Embryonic facial prominence (tissue), 1 donor: ENCODE data around the gene GRM4.

Experiments
- DNase-seq: peaks from one replicate; pipeline ENCODE4 v3.0.0-alpha.2; 2016; ENCODE audit errors: extremely low spot score

The GRM4 gene

DNA sequence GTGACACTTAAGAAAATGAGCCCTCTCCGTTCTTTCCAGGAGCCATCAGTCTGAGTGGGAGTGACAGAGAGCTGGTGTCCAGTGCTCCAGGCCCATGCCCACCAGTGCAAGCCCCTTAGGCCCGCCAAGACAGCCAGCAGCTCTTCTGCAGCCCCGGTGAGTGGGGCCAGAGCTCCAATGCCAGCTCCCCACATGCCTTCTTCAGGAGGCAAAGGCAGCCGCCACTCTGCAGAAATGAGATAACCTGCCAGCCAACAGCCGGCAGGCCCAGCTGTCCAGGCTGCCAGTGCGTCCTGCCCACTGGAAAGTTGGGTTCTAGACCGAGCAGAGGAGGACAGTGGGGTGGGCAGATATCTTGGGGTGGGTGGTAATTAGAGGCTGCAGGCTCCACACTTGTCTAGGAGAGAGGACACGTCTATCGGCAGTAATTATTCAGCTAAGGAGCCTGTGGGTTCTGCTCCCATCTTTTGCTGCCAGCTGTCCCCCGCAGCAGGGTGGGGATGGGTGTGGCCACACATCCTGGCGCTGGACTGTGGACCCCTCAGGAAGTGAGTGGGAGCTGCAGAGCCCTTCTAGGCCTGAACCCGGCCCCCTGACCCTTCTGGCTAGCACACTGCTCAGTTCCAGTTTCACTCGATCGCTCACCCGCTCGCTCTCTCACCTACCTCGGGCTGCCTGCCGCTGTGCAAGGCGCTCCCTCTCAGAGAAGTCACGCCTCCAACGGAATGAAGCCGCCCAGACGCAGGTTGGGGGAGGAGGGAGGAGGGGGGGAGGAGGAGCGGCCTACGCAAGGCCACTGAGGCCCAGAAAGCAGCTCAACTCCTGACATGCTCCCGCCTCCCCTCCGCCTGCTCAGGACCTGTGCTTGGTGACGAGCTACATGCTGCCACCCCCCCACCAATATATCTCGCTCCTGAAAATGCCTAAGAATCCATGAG, 3.6 kb downstream of the GRM4 start:
- no peak for DNase-seq

DNA sequence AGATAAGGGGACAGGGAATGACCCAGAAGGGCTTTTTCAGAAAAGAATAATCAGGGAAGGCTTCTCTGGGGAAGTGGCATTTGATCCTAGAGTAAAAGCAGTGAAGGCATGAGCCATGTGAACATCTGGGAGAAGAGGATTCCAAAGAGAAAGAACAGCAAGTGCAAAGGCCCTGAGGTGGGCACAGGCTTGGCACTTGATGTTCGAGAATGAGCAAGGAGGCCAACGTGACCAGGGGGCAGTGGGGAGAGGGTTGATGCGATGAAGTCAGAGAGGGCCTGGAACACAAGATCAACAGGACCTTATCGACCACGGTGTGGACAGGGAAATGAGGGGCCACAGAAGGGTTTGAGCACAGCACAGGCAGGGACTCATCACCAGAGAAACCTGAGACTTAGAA, 5.8 kb downstream of the GRM4 start:
- DNase-seq, result no peak

GRCh38 chr6:34138914-34139510, 6.9 kb downstream of the GRM4 start:
- DNase-seq, result no peak

GRCh38 chr6:34138191-34138590, 7.7 kb downstream of the GRM4 start:
- DNase-seq, result no peak

- no peak for DNase-seq
Observed at GRCh38 chr6:34135541-34135940, 10.3 kb downstream of the GRM4 start.

- no peak for DNase-seq
Observed at GRCh38 chr6:34132486-34133185, 13.3 kb downstream of the GRM4 start.

DNA sequence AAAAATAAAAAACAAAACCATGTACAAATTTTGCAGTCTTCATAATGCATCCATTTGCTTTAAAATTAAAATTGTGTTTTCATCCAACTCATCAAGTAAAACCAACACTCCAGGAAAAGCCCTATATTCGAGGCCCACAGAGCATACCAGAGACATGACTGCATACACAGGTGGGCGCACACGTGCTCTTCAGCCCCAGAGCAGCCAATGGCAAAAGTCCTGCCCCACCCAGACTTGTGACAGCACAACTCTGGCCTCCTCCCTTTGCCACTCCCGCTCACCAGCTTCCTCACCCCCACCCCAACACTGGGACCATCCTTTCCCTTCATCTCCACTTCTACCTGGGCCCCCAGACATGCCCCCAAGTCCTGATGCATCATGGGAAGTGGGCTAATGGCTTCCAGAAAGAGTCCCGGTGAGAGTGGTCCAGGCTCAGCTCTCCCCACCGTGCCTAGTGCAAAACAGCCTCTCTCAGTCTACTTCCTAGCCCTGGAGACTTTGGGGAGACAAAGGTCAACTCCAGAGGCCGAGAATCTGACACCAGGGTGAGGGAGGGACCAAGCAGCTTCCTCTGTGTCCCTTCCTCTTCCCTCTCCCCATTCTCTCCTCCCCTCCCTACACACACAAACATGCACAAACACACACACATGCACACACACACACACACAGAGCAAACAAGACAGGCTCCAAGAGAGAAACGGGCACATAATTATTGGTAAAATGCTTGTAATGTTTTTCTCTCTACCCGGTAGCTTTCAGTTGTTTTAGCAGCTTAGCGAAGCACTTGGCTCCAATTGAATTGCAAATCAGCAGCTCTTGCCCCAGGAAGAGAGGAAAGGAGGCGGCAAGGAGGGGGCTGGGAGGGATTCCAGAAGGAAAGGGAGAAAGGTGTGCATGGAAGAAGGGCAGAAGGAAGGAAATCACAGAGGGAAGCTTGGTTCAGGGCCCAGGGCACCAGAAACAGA, 14.3 kb downstream of the GRM4 start:
- DNase-seq, result no peak

DNA sequence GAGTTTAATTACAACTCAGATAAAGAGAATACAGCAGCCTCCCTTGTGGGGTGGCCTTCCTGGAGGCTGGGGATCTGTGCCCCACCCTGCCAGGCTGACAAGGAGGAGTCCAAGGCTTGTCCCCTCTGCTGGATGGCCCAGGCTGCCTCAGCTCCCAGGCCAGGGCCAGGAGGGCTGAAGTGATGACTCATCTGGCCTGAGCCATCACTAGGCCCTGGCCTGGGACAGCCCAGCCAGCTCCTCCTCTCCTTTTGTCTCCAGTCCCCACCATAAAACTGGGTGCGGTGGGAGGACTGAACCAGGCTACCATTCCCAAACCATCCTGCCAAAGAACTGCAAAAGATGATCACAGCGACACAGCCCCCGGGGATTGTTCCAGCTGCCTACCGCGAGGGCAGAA, 15.0 kb downstream of the GRM4 start:
- DNase-seq, result no peak

- DNase-seq, result no peak
Observed at GRCh38 chr6:34129753-34130152, 16.1 kb downstream of the GRM4 start.

DNA sequence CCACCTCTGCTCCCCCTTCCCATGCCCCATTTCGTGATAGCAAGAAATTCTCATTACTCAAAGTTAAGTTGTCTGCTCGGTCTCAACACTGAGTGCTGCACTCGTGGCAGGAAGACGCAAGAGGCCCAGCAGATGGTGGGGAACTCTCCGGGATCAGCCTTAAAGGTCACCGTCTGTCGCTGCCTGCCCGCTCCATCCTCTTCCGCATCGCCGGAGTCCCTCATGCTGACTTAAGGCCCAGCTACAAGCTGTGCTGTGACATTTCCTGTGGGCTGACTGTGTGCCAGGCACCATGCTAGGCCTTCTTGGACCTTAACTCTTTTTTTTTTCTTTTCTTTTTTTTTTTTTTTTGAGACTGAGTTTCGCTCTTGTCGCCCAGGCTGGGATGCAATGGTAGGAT, 17.8 kb downstream of the GRM4 start:
- no peak for DNase-seq

DNA sequence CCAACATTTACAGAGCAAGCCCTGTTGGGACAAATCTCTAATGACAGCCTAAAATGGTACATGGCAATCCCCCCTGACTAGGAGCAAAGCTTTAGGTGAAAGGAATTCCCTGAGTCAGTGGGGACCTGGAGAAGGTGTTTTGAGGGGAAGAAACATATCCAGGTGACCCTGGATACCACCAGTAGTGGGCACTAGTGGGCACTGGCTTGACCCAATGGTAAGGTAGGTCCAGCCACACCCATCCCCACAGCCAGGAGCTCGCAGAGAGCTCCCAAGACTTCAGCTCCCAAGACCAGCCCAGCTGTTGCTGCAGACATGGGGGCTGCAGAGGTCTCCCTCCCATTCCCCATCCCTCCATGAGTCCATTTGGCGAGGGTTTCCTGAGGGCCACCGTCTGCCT, 19.5 kb downstream of the GRM4 start:
- DNase-seq, result no peak

GRCh38 chr6:34125939-34126338, 19.9 kb downstream of the GRM4 start:
- DNase-seq, result no peak

DNA sequence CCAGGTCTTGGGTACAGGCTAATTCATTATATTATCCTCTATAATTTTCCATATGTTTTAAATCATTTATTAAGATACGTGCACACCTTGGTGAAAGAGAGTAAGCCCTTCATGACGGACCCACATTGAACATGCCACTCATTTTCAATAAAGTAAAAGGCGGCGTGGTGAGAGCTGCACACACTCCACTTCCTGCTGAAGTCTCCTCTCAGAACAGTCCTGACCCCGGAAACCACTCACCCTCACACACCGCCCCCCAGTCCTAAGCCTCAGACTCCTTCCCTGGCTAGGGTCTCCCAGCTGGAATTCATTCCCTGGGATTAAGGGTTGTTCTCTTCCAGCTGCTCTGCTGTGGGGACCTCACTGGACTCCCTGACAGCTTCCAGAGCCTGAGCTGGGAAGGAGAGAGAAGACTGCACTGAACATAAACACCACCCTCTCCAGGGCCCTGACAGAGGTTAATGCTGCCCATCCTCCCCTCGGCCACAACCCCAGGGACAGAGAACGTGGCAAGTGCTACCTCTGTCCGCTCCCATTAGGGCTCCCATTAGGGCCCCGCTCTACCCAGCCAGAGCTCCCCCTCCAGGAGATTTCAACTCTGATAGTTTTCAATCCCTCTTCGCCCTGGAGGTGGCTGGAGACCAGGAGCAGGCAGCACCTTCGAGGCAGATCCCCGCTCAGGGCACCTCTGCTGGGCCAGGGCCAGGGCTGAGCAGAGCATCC, 24.8 kb downstream of the GRM4 start:
- no peak for DNase-seq

DNA sequence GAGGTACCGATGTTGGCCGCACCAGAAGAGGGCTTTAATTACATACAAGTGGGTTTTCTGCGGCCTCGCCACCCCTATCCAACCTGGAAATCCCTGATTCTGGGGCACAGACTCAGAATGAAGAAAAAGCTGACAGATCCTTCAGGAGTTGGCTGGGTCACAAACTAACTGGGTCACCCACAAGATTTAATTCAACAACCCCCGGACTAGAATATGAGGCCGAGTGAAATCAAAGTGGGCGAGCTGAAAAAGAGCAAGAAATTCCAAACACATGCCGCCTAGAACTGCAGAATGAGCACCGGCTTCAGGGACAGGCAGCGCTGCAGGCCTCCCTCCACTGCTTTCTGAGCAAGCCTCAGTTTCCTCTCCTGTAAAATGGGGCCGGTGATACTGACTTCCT, 30.0 kb downstream of the GRM4 start:
- DNase-seq, result no peak

DNA sequence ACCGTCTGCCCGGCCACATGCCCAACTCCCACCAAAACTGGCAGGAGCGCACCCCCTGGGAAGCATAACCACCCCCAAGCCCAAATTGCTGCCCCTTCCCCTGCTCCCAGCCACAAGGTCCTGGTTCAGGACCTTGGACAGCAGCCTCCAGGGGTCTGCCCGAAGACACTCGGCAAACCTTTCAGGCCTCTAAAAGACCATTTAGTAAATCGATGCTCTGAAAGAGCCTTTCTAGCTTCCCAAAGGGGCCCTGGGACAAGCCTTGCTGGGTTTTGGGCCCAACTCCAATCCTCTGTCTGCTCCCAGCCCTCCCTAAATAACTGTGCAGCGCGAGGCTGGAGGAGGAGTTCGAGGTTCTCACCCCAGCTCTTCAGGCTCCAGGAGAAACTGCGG, 30.5 kb downstream of the GRM4 start:
- DNase-seq, result no peak

DNA sequence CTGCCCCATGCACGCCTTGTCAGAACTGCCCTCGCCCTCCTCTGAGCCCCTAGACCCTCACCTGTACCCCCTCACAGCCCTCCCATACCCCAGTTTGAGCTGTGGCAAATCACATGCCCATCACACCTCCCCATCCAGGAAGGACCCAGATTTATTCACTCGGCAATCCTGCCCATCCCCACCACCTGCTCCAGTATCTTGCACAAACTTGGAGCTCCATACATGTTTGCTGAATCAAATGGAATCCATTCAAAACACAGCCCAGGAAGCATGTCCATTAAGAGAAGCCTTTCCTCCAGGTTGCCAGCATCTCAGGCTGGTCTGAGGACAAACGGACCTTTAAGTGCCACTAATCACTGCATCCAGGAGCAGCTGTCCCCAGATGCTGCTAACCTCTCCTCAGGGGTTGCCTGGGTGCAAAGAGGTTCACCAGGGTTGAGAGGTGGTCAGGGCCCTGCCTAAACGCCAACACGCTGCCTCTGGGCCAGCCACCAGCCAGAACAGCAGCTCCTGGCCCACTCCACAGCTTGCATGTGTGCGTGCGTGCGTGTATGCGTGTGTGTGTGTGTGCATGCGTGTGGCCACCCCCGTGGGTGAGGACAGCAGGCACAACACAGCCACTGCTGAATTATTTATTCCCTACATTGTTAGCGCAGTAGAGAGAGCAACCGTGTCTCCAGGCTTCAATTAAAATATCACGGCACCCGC, 31.0 kb downstream of the GRM4 start:
- DNase-seq, result no peak

DNA sequence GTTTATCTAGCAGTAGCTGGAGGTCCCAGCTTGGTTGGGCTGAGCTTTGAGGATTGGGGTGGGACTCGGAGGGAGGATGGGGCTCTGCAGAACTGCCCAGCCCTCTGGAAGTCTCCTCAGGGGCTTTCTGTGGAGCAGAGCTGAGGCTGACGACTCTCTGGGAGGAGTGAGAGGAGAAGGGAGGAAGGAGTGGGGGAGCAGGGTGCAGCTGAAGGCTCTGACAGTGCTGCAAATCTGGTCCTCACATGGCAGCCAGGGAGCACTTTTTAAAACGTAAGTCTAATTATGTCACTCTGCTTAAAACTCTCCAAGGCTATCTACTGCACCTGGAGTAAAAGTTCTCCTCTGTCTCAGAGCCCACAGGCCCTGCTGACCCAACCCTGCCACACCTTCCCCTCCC, 32.4 kb downstream of the GRM4 start:
- no peak for DNase-seq

DNA sequence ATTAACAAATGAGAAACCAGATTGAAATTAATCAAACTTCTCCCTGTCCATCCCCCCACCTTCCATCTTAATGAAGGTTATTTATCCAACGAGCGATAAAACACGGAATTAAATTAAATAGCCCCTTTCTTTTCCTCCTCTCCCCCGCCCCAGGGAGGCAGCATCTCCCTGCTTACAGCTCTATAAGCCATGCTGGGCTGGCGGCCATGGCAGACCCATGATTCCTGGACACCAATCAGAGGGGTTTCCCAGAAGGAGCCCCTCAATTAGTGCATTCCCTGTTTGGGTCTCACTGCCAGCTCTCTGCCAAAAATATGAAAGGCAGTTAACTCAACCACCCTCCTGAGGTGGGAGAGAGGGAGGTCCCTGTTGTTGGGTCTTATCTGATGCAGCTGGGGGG, 33.8 kb downstream of the GRM4 start:
- no peak for DNase-seq

DNA sequence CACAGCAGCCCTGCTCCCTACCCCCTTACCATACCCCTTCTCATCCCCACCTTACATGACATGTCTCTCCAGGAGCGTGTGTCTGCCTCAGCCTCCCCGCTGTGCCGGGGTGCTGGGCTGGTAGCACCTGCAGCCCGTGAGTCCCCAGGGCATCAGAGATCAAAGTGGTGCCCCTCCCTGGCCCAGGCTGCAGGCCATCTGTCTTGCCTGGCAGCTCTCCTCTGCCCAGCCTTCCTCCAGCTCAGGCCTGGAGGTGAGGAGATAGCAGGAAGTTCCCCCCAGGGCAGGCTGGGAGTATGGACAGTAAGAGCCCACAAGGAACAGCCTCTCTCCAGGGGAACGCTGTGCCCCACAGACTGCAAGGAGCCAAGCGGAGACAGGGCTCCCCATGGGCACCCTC, 35.3 kb downstream of the GRM4 start:
- DNase-seq, result no peak

DNA sequence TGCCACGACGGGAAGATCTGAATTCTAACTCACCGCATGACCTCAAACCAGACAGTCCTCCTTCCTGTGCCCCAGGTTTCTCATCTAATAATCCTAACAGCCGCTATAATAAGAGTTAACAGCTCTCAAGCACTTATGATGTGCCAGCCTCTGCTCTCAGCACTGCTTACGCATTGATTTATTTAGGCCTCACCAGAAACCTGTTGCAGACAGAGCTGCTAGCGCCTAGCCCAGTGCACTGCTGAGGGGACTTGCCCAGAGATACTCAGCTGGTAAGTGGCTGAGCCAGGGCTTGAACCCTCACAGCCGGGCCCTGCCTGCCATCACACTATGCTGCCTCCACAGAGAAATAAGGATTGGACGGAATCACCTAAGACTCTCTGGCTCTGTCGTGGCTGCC, 37.7 kb downstream of the GRM4 start:
- no peak for DNase-seq
